NOMO-1 treated with DMSO at 0.1 percent for 48 hours (cell line): Measurements from ENCODE around the gene NSFL1C.

ENCODE experiments used
- DNase-seq: peaks from one replicate; lab custom pipeline; 2025; ENCODE audit not compliant: unreplicated experiment; lab: John Stamatoyannopoulos, UW

The NSFL1C gene

GRCh38 chr20:1486566-1486965, 19.9 kb upstream of the NSFL1C start:
- DNase-seq: no peak

GRCh38 chr20:1484438-1485116, 17.9 kb upstream of the NSFL1C start:
- DNase-seq: no peak

- no peak for DNase-seq
Observed at GRCh38 chr20:1479831-1480595, 13.4 kb upstream of the NSFL1C start.

- peak; percentile 10 for DNase-seq
Observed at GRCh38 chr20:1478566-1478965, 11.9 kb upstream of the NSFL1C start.

- no peak for DNase-seq
Observed at GRCh38 chr20:1477896-1478490, 11.3 kb upstream of the NSFL1C start.

- DNase-seq: no peak
Observed at GRCh38 chr20:1474817-1475603, 8.4 kb upstream of the NSFL1C start.

GRCh38 chr20:1474325-1474724, 7.7 kb upstream of the NSFL1C start:
- DNase-seq: no peak

GRCh38 chr20:1473246-1474220, 6.9 kb upstream of the NSFL1C start:
- DNase-seq: no peak

GRCh38 chr20:1472556-1473245, 6.1 kb upstream of the NSFL1C start:
- peak; percentile 87 for DNase-seq

- no peak for DNase-seq
Observed at GRCh38 chr20:1471242-1471641, 4.6 kb upstream of the NSFL1C start.

GRCh38 chr20:1469925-1470571, 3.4 kb upstream of the NSFL1C start:
- DNase-seq: no peak

GRCh38 chr20:1469306-1469905, 2.8 kb upstream of the NSFL1C start:
- DNase-seq: no peak

- no peak for DNase-seq
Observed at GRCh38 chr20:1468117-1468624, 1.5 kb upstream of the NSFL1C start.

- peak; percentile 85 for DNase-seq
Observed at GRCh38 chr20:1467355-1468116, 887 bp upstream of the NSFL1C start.

GRCh38 chr20:1467082-1467354, 369 bp upstream of the NSFL1C start:
- DNase-seq: no peak

- no peak for DNase-seq
Observed at GRCh38 chr20:1465470-1466210, 1.0 kb downstream of the NSFL1C start.

- DNase-seq: peak; percentile 8
Observed at GRCh38 chr20:1463971-1464570, 2.6 kb downstream of the NSFL1C start.
